SW 1271 (cell line): ENCODE data around the gene ACP3.

Source experiments
- DNase-seq, 2 experiments: peaks; one replicate each; lab custom pipeline; 2025; lab: John Stamatoyannopoulos, UW

Gene ACP3

DNA sequence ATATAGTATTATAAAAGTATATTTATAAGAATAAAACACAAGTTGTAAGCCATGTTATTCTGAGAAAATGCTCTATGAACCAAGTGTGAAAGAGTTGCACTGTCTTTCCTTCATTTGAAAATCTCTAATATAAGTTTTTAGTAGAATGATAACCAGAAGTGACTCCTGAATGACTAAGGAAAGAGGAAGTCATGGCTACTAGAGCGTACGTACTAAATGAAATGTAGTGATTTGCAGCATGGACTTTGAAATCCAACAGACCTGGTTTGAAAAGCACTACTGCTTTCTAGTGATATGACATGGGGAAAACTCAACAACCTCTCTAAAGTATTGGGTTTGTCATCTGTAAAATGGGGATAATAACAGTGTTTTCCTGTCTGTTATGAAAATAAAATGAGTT lies 89.8 kb downstream of the ACP3 start:
- no peak for DNase-seq
